Anterior cingulate cortex (tissue), 58 donors: ENCODE measurements around the gene ASGR2.
"Not testable (repeated sequence)": the region's sequence is repeated elsewhere in the genome, so short reads cannot be mapped to it uniquely, and the experiment has no call there.

Experiments
- DNase-seq, 58 donors: peaks; one replicate each; lab custom pipeline; 2025; lab: John Stamatoyannopoulos, UW

Gene ASGR2

GRCh38 chr17:7114241-7114874 is at the start of gene ASGR2:
Gene ASGR2, minus strand, starts transcription at chr17:7114822. Its CDS starts 582 bp downstream, at chr17:7114240.
- DNase-seq, result no peak

- not testable (repeated sequence) for DNase-seq
These were observed 44.9 kb upstream of the ASGR2 start for GRCh38 chr17:7159571-7159970.

GRCh38 chr17:7158424-7158823 is 43.8 kb upstream of the ASGR2 start:
- DNase-seq, result not testable (repeated sequence)

GRCh38 chr17:7156342-7156940 is 41.8 kb upstream of the ASGR2 start:
- DNase-seq, result no peak

GRCh38 chr17:7147772-7148171 is 33.1 kb upstream of the ASGR2 start:
- no peak for DNase-seq

- no peak for DNase-seq
These were observed 31.5 kb upstream of the ASGR2 start for GRCh38 chr17:7146115-7146514.

- no peak for DNase-seq
These were observed 29.6 kb upstream of the ASGR2 start for GRCh38 chr17:7144213-7144612.

GRCh38 chr17:7141824-7142223 is 27.2 kb upstream of the ASGR2 start:
- DNase-seq, result no peak

GRCh38 chr17:7139400-7139799 is 24.8 kb upstream of the ASGR2 start:
- no peak for DNase-seq

- DNase-seq, result no peak
These were observed 24.3 kb upstream of the ASGR2 start for GRCh38 chr17:7138800-7139381.

GRCh38 chr17:7137171-7137943 is 22.7 kb upstream of the ASGR2 start:
- no peak for DNase-seq

GRCh38 chr17:7136266-7136877 is 21.8 kb upstream of the ASGR2 start:
- DNase-seq, result peak in 40 of 58 donors; percentile 6 to 82 (median 36)

- DNase-seq, result no peak
These were observed 19.3 kb upstream of the ASGR2 start for GRCh38 chr17:7133916-7134315.

GRCh38 chr17:7133424-7133823 is 18.8 kb upstream of the ASGR2 start:
- DNase-seq, result peak in 2 of 58 donors; percentile 11 to 32

- no peak for DNase-seq
These were observed 18.0 kb upstream of the ASGR2 start for GRCh38 chr17:7132511-7133094.

- no peak for DNase-seq
These were observed 16.8 kb upstream of the ASGR2 start for GRCh38 chr17:7131423-7131791.

GRCh38 chr17:7130621-7131422 is 16.2 kb upstream of the ASGR2 start:
- DNase-seq, result no peak

- no peak for DNase-seq
These were observed 14.7 kb upstream of the ASGR2 start for GRCh38 chr17:7129311-7129710.

GRCh38 chr17:7128160-7128559 is 13.5 kb upstream of the ASGR2 start:
- no peak for DNase-seq

GRCh38 chr17:7127501-7127900 is 12.9 kb upstream of the ASGR2 start:
- not testable (repeated sequence) for DNase-seq
